ENCODE measurements around the gene POT1.

GRCh38 chr7:124954790-124955189, 25.2 kb upstream of the POT1 start:
- TF ChIP-seq CTCF (conservative IDR thresholded peaks at IDR 0.05; ENCODE audit: low read depth, low read length) (no peak), POLR2A (IDR thresholded peaks at IDR 0.05; ENCODE audit: low read depth, low read length) (no peak), BHLHE40 (IDR thresholded peaks at IDR 0.05; ENCODE audit: low read depth, low read length) (no peak), CHD1 (IDR thresholded peaks at IDR 0.05; ENCODE audit: low read depth, low read length) (no peak), SMC3 (IDR thresholded peaks at IDR 0.05; ENCODE audit: low read depth, low read length) (no peak), RFX5 (IDR thresholded peaks at IDR 0.05; ENCODE audit: low read depth, low read length) (no peak)

Measured in IMR-90 (cell line).